IMR-90 (cell line): ENCODE data around the gene HADHB. TPM values are rescaled to one million over a fixed set of nuclear protein-coding genes. Genes with fewer than 3 reads are reported as not detected.
A peak's percentile ranks its signal among the peaks of the same experiment; 100 is the strongest.

Source experiments
- ATAC-seq: fragments of 200-7000 bp; cut with Tn5 transposase; 2 replicates; pipeline ENCODE4 v1.9.1; 2020; ENCODE audit warnings: low read depth, mild to moderate bottlenecking, moderate library complexity
- BruUV-seq: library from RNA; stranded (reverse); fragments of 400-500 nt; replicated peaks from 2 replicates; lab custom pipeline; 2021; lab: Mats Ljungman, UMichigan
- CTCF ChIA-PET: fragments of 300-600 bp; formaldehyde crosslinking; extraction: SDS; loops from one replicate; lab custom pipeline; 2021; ENCODE audit warnings: antibody characterized with exemption; lab: Yijun Ruan, JAX
- POLR2A ChIA-PET: fragments of 300-600 bp; sonication (Branson Sonifier 250); formaldehyde crosslinking; loops from one replicate; lab custom pipeline; 2022; ENCODE audit warnings: antibody characterized with exemption; ENCODE audit not compliant: unreplicated experiment; lab: Charles Lee
- DNase-seq: peaks from one replicate; pipeline ENCODE4 v3.0.0; 2013
- H2AFZ ChIP-seq: replicated peaks from 2 replicates; pipeline ENCODE3; 2013; ENCODE audit warnings: low read length, mild to moderate bottlenecking; ENCODE audit not compliant: poor library complexity
- H2AK5ac ChIP-seq: 2 replicates; pipeline ENCODE4 v1.6.1; 2013; ENCODE audit warnings: low read depth, low read length, inconsistent platforms
- H2AK9ac ChIP-seq: replicated peaks from 2 replicates; pipeline ENCODE3; 2013; ENCODE audit warnings: mild to moderate bottlenecking, low read depth, low read length, moderate library complexity; ENCODE audit not compliant: poor library complexity
- H2BK120ac ChIP-seq: 2 replicates; pipeline ENCODE4 v1.6.1; 2013; ENCODE audit warnings: low read depth, low read length, inconsistent platforms
- H2BK15ac ChIP-seq: 3 replicates; pipeline ENCODE4 v1.6.1; 2013; ENCODE audit warnings: low read depth, low read length, inconsistent platforms
- H2BK20ac ChIP-seq: 2 replicates; pipeline ENCODE4 v1.6.1; 2013; ENCODE audit warnings: low read depth, mild to moderate bottlenecking, inconsistent platforms, low read length, moderate library complexity
- H2BK5ac ChIP-seq: 2 replicates; pipeline ENCODE4 v1.6.1; 2013; ENCODE audit warnings: mild to moderate bottlenecking, low read depth, low read length, inconsistent platforms; ENCODE audit not compliant: poor library complexity, severe bottlenecking
- H3K14ac ChIP-seq: replicated peaks from 2 replicates; pipeline ENCODE4 v1.6.1; 2013; ENCODE audit warnings: low read depth, low read length, inconsistent platforms
- H3K18ac ChIP-seq: 2 replicates; pipeline ENCODE4 v1.6.1; 2013; ENCODE audit warnings: low read depth, low read length, control low read depth
- H3K23ac ChIP-seq: 2 replicates; pipeline ENCODE4 v1.6.1; 2013; ENCODE audit warnings: low read depth, low read length, inconsistent platforms
- H3K27ac ChIP-seq: 2 replicates; pipeline ENCODE4 v1.5.1; 2013; ENCODE audit warnings: mild to moderate bottlenecking, control low read depth, low read length; ENCODE audit not compliant: insufficient read depth
- H3K27me3 ChIP-seq: 2 replicates; pipeline ENCODE4 v1.6.1; 2013; ENCODE audit warnings: low read length; ENCODE audit not compliant: control insufficient read depth, insufficient read depth
- H3K36me3 ChIP-seq: 2 replicates; pipeline ENCODE4 v1.6.1; 2013; ENCODE audit warnings: low read length, mixed read lengths; ENCODE audit not compliant: control insufficient read depth, insufficient read depth
- H3K4ac ChIP-seq: 2 replicates; pipeline ENCODE4 v1.6.1; 2013; ENCODE audit warnings: low read depth, low read length, inconsistent platforms
- H3K4me1 ChIP-seq: 2 replicates; pipeline ENCODE4 v1.6.1; 2013; ENCODE audit warnings: low read length, mixed read lengths; ENCODE audit not compliant: control insufficient read depth, insufficient read depth
- H3K4me2 ChIP-seq: 2 replicates; pipeline ENCODE4 v1.6.1; 2013; ENCODE audit warnings: low read depth, mild to moderate bottlenecking, control low read depth, low read length, moderate library complexity
- H3K4me3 ChIP-seq: 2 replicates; pipeline ENCODE4 v1.5.1; 2013; ENCODE audit warnings: low read depth, mild to moderate bottlenecking, control low read depth, low read length, moderate library complexity; ENCODE audit not compliant: insufficient read depth
- H3K56ac ChIP-seq: 2 replicates; pipeline ENCODE4 v1.6.1; 2013; ENCODE audit warnings: low read length, inconsistent platforms; ENCODE audit not compliant: insufficient read depth; ENCODE audit errors: extremely low read depth
- H3K79me1 ChIP-seq, 2 experiments: 2 replicates each; pipeline ENCODE4 v1.6.1; 2013; ENCODE audit warnings: low read length in 2 of 2, inconsistent platforms in 1 of 2, low read depth in 1 of 2
- H3K9ac ChIP-seq: 2 replicates; pipeline ENCODE4 v1.6.1; 2013; ENCODE audit warnings: low read depth, low read length, control low read depth
- H3K9me1 ChIP-seq: 2 replicates; pipeline ENCODE4 v1.6.1; 2013; ENCODE audit warnings: low read length, inconsistent platforms; ENCODE audit not compliant: insufficient read depth
- H3K9me3 ChIP-seq: 2 replicates; pipeline ENCODE4 v1.6.1; 2013; ENCODE audit warnings: low read length; ENCODE audit not compliant: control insufficient read depth, insufficient read depth
- H4K20me1 ChIP-seq: 2 replicates; pipeline ENCODE4 v1.6.1; 2013; ENCODE audit warnings: low read length, inconsistent platforms; ENCODE audit not compliant: insufficient read depth
- H4K5ac ChIP-seq: 2 replicates; pipeline ENCODE4 v1.6.1; 2013; ENCODE audit warnings: mild to moderate bottlenecking, low read depth, low read length, control low read depth
- H4K8ac ChIP-seq, 2 experiments: 2 replicates each; pipeline ENCODE4 v1.6.1; 2013; ENCODE audit warnings: low read depth in 2 of 2, low read length in 2 of 2, control low read depth in 1 of 2, inconsistent platforms in 1 of 2
- H4K91ac ChIP-seq: 2 replicates; pipeline ENCODE4 v1.6.1; 2013; ENCODE audit warnings: low read depth, low read length, inconsistent platforms; ENCODE audit not compliant: insufficient read depth
- BHLHE40 ChIP-seq: fragments of 150-350 bp; IDR thresholded peaks from 2 replicates; pipeline ENCODE4 v1.6.1; 2016; ENCODE audit warnings: mild to moderate bottlenecking, low read depth, low read length
- CEBPB ChIP-seq: IDR thresholded peaks from 2 replicates; pipeline ENCODE4 v1.6.1; 2012; ENCODE audit warnings: low read depth, low read length, improper control_type of control experiment
- CHD1 ChIP-seq: IDR thresholded peaks from 2 replicates; pipeline ENCODE4 v1.6.1; 2012; ENCODE audit warnings: low read depth, low read length, improper control_type of control experiment
- ELK1 ChIP-seq: fragments of 150-350 bp; IDR thresholded peaks from 2 replicates; pipeline ENCODE4 v1.6.1; 2016; ENCODE audit warnings: low read depth, mild to moderate bottlenecking, low read length, moderate library complexity, borderline replicate concordance
- FOS ChIP-seq: fragments of 150-350 bp; IDR thresholded peaks from 2 replicates; pipeline ENCODE4 v1.6.1; 2016; ENCODE audit warnings: low read depth, low read length
- MAFK ChIP-seq: IDR thresholded peaks from 2 replicates; pipeline ENCODE4 v1.6.1; 2012; ENCODE audit warnings: low read depth, low read length, improper control_type of control experiment
- MAZ ChIP-seq: IDR thresholded peaks from 2 replicates; pipeline ENCODE4 v1.6.1; 2012; ENCODE audit warnings: low read depth, mild to moderate bottlenecking, low read length, improper control_type of control experiment, moderate library complexity, borderline replicate concordance
- MXI1 ChIP-seq: IDR thresholded peaks from 2 replicates; pipeline ENCODE4 v1.6.1; 2012; ENCODE audit warnings: low read depth, mild to moderate bottlenecking, low read length, moderate library complexity, borderline replicate concordance
- NFE2L2 ChIP-seq: fragments of 150-350 bp; IDR thresholded peaks from 2 replicates; pipeline ENCODE4 v1.6.1; 2016; ENCODE audit warnings: low read depth, mild to moderate bottlenecking, low read length
- POLR2A ChIP-seq: IDR thresholded peaks from 2 replicates; pipeline ENCODE4 v1.6.1; 2012; ENCODE audit warnings: mild to moderate bottlenecking, low read depth, low read length
- RAD21 ChIP-seq: IDR thresholded peaks from 2 replicates; pipeline ENCODE4 v1.6.1; 2012; ENCODE audit warnings: low read length, improper control_type of control experiment
- RCOR1 ChIP-seq: IDR thresholded peaks from 2 replicates; pipeline ENCODE4 v1.6.1; 2012; ENCODE audit warnings: mild to moderate bottlenecking, low read length, improper control_type of control experiment; ENCODE audit not compliant: insufficient replicate concordance
- RFX5 ChIP-seq: IDR thresholded peaks from 2 replicates; pipeline ENCODE4 v1.8.0; 2012; ENCODE audit warnings: low read depth, mild to moderate bottlenecking, low read length, moderate library complexity
- SMC3 ChIP-seq: fragments of 150-350 bp; IDR thresholded peaks from 2 replicates; pipeline ENCODE4 v1.6.1; 2016; ENCODE audit warnings: low read depth, mild to moderate bottlenecking, antibody characterized with exemption, low read length, moderate library complexity
- WGBS, 2 experiments: methylation state at CpG; one replicate each; pipeline versions ENCODE4 v1.1.5 to v1.1.7; 2013; ENCODE audit warnings: missing lambda C conversion rate in 2 of 2; ENCODE audit not compliant: insufficient read length in 1 of 2; ENCODE audit errors: extremely low coverage in 2 of 2; 5-methylcytosine and 5-hydroxymethylcytosine counted together
- dilution Hi-C: fragments of 300-500 bp; cut with HindIII; formaldehyde crosslinking; loops from one replicate; pipeline ENCODE4 v1.14.3; 2018; ENCODE audit warnings: low sequenced_read_pairs; ENCODE audit not compliant: unreplicated experiment
- in situ Hi-C: fragments of 300-500 bp; cut with MboI; formaldehyde crosslinking; loops from 3 replicates; pipeline ENCODE4 v1.14.3; 2019; ENCODE audit warnings: low sequenced_read_pairs, inconsistent platforms, mixed read lengths
- intact Hi-C: fragments of 100-400 bp; cut with micrococcal nuclease; formaldehyde crosslinking; loops from 2 replicates; pipeline ENCODE4 v1.10.0; 2022
- polyA plus RNA-seq, 3 experiments: library from polyadenylated mRNA; depleted of rRNA; stranded (reverse); fragments of >200 nt; gene quantifications; 2 replicates each; pipeline ENCODE4 v1.2.3, GENCODE V29; 2012; ENCODE audit warnings: low replicate concordance in 1 of 3
- total RNA-seq: library from RNA; depleted of rRNA; stranded (reverse); fragments of >200 nt; gene quantifications from 2 replicates; pipeline ENCODE4 v1.2.3, GENCODE V29; 2012

The HADHB gene
- total and polyA plus RNA-seq, 2 of the 4 experiments (the other 2 are of a cell fraction) = 67.9 to 79.8 TPM

- no peak overlapping the region for H3K27ac ChIP-seq
- H3K18ac ChIP-seq = no peak overlapping the region
- no peak overlapping the region for H2BK15ac ChIP-seq
- no peaks in the 10 kb centered on the region for H3K36me3 ChIP-seq
- intact Hi-C loops (no loop called here), dilution Hi-C loops (no loop called here), in situ Hi-C loops (no loop called here)
- H2AFZ ChIP-seq = peak overlapping the region; percentile 99
- H3K14ac ChIP-seq = no peak overlapping the region
- H3K4me3 ChIP-seq = no peak overlapping the region
- H3K79me1 ChIP-seq = no peaks in the 10 kb centered on the region
- no peak overlapping the region for H3K56ac ChIP-seq
- H4K5ac ChIP-seq = peak overlapping the region; percentile 81; the same call in 1 of the 2 replicates
- no peak for DNase-seq
- H3K9me3 ChIP-seq = no peaks in the 10 kb centered on the region
- TF ChIP-seq SMC3 (no peak), BHLHE40 (no peak), CEBPB (no peak), FOS (no peak), CHD1 (no peak), RAD21 (no peak), MAFK (no peak), MAZ (no peak), NFE2L2 (no peak), RFX5 (no peak), POLR2A (no peak), RCOR1 (no peak), MXI1 (no peak), ELK1 (no peak)
- H3K4ac ChIP-seq = no peak overlapping the region
- no peak overlapping the region for H2AK5ac ChIP-seq
- ChIA-PET POLR2A (no interaction called here), CTCF (no interaction called here)
- H2BK5ac ChIP-seq = no peak overlapping the region
- no peak overlapping the region for H3K9ac ChIP-seq
- ATAC-seq = no peak
- H3K9me1 ChIP-seq = no peaks in the 10 kb centered on the region
- H2AK9ac ChIP-seq = peak overlapping the region; percentile 85
- peak overlapping the region; percentile 77 for H3K4me2 ChIP-seq
- peaks cover 12% of the 10 kb centered on the region for H3K4me1 ChIP-seq
- peak overlapping the region; percentile 82 to 93; a peak in 3 of 4 replicates for H4K8ac ChIP-seq
- no peak overlapping the region for H3K23ac ChIP-seq
- no peak overlapping the region for H2BK120ac ChIP-seq
- WGBS, 2 experiments = 68% methylated on average over 3 of the region's 17 CpGs; no CpG with 5 or more reads in 1 of the 2 experiments
- no peaks in the 10 kb centered on the region for H4K20me1 ChIP-seq
- H2BK20ac ChIP-seq = no peak overlapping the region
- H4K91ac ChIP-seq = no peak overlapping the region
- H3K27me3 ChIP-seq = no peaks in the 10 kb centered on the region
- no TSS peak for BruUV-seq
Observed at GRCh38 chr2:26298286-26298637, 53.5 kb downstream of the HADHB start.
